ENCODE measurements around the gene TICRR.

Gene TICRR

DNA sequence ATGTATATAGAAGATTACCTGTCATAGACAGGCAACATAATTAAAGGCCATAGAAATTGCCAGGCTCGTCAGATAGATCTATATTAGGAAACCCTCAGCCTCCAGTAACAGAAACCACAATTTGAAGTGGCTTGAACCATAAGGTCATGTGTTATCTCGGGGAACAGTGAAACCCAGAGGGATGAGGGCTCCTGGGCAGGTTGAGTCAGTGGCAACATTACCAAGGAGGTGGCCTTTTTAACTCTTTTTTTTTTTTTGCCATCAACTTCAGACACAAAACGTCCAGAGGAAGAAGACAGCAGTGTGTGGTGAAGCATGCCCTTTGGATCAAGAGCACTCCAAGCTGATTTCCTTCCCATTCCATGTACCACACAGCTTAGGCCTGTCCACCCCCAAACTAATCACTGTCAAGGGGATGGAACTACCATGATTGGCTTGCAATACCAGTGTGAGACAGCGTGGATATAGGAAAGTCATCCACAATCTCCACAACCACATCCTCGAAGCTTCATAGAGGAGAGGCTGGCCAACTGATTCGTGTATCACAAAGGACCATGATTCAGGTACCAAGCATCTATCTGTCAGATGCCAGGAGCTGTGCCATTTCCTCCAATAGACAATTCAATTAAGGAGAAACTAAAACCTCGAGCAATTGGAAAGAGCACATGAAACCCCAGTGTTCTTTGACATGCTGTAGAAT lies 81.0 kb downstream of the TICRR start:
- no peak for FAIRE-seq

DNA sequence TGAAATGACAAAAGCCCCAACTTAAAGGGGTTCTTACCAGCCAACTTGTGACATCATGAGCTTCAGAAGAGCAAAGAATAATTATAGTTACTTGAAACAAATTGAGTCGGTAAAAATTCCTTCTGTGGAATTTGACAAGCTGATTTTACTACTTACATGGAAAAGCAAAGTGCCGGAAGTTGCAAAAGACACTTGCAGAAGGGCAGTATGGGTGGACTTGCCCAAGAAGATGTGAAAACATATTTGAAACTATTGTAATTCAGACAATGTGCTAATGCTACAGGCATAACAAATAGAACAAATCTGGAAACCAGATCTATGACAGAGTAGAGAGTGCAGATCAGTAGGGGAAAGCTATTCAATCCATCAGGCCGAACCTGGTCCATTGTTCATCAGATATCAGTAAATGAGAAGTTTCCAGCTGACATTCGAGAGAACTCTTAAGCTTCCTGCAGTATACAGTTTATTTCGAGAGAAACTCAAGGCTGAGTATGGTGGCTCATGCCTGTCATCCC lies 82.5 kb downstream of the TICRR start:
- no peak for FAIRE-seq

DNA sequence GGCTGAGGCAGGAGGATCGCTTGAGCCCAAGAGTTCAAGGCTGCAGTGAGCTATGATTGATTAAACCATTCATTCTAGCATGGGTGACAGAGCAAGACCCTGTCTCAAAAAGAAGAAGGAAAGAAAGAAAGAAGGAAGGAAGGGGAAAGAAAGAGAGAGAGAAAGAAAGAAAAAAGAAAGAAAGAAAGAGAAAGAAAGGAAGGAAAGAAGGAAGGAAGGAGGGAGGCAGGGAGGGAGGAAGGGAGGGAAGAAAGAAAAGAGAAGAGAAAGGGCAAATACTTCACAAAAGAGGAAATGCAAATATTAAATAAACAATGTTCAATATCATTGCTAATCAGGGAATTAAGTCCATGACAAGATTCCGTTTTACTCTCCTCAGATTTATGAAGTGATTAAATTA lies 84.0 kb downstream of the TICRR start:
- no peak for FAIRE-seq

DNA sequence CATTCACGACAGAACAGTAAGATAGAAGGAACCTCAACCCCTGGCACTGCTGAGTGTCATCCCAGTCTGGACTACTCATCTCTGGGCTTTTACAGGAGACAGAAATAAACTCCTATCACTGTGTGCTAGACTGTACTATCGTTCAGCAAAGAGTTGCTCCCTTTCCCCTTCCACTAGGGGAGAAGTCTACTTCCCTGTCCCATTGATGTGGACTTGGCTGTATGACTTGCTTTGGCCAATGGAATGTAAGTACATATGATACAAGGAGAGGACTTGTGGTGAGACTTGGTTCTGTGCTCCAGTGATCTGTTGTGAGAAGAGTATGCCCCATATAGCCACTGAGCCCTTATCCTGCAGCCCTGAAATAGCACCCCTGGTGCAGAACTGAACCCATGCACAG lies 85.3 kb downstream of the TICRR start:
- no peak for FAIRE-seq

DNA sequence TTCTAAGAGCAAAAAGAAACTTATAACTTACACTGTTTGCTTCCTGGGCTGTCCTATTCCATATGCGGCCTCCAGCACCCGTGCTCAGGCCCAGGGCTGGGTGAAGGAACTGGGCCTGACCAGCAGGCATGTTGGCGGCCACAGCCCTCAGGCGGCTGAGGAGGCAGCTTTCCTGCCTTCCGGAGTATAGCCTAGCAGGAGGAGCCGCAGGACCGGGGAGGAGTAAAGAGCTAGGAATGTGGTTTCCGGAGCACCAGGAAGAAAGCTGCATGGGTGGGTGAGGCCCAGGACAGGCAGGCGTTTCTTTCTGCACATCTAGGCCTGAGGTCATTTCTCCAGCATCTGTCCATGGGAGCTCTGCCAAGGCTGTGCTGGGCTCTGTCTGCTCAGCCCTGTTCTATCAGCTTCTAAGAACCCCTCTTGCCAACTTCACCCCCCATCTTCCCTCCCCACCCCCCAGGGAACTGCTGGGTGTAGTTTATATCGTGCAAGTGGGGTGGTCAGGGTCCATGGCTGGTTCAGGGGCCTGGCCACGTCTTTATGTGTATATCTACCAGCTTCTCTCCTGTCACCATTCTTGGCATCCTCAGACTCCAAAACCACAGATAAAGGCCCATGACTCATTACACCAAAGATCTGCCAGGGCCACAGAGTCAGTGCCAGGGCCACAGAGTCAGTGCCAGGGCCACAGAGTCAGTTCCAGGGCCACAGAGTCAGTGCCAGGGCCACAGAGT lies 87.8 kb downstream of the TICRR start:
- no peak for FAIRE-seq

DNA sequence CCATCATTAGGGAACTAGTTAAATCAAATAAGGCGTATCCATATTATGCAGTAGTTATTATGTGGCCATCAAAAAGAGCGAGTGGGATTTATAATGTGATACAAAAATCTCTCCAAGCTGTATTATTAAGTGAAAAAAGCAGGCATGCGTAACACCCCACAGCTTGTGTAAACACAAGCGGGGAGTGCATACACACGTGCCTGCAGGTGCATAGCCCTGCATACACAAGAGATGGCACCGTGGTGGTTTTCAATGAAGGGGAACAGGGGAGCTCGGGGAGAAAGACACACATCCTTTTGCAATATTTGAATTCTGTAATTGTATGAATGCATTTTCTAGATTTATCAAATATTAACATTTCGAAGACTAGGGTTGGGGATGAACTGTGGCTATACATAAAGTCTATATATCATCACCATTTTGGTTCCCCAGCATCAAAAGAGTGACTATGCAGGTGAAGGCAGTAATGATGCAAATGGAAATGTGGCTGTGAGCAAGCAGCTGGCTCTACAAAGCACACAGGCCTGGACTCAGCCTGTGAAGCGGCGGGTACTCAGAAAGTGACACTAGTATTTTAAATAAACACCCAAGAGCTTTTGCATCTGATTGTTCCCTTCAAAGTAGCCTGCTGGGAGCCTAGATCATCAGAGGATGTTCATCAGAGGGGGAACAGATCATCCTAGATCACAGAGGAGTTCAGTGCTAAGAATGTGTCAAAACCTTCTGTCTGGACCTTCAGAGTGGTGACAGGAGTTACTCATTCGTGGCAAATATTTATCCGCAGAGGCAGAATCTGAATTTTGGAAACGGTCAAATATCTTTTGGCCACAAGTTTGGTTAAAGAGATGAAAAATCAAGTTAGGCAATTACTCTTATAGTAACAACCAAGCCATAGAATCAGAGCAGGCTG lies 89.4 kb downstream of the TICRR start:
- no peak for FAIRE-seq

DNA sequence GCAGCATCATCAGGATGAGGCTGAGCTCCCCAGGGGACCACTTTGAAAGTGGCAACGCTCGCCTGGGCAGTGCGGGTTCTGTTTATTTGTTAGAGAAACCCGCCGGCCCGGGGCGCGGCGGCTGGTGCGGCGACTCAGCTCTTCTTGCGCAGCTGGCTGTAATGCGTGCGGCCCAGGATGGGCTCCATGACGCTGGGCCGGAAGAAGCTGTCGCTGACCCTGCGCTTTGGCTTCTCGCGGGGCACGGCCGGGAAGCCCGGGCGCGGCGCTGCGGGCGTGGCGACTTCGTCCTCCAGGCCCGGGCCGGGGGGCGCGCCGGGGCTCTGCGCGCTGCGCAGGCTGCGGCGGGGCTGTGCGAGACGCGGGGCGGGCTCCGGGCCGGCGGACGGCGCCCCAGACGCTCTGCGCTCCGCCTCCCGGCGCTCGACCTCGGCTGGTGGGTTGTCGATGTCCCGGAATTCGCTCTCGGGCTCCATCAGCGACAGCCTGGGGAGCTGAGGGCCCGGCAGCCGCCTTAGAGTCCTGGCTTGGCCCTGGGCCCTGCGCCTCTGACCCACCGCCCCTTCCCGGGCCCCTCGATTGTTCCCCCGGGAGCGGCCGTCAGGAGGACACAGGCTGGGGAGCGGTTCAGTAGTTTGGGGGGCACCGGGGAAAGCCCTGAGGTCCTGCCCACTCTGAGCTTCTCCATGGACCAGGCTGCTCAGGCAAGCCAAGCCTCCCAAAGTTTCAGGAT lies 90.3 kb downstream of the TICRR start:
- FAIRE-seq = no peak

DNA sequence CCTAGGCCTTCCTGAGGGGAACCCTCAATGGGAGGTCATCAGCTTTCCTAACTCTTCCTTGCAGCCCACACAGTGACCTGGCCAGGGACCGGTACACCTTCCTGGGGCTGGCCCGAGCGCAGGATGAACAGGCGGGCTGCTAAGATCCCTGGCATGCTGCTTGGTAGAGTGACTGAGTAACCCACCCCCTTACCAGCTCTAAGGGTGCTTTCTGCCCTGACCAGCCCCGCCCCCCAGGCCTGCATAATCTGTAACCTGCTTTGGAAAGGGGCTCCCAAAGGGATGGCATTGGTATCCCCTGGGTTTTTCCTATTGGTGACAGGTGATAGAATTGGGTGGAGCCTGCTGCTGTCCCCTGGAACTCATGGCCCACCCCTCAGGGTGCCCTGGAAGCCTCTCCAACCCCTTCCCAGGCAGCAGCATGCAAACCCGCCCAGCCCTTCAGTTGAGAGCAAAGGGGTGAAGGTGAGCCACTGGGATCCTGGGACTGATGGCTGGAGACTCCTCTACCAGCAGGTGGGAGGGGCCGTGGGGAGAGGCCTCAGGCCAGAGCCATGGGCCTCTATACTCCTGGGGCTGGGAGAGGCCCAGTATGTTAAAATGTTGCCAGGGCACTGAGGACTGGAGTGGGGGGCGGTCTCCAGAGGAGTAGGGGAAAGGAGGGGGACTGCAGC lies 91.1 kb downstream of the TICRR start:
- FAIRE-seq = no peak

DNA sequence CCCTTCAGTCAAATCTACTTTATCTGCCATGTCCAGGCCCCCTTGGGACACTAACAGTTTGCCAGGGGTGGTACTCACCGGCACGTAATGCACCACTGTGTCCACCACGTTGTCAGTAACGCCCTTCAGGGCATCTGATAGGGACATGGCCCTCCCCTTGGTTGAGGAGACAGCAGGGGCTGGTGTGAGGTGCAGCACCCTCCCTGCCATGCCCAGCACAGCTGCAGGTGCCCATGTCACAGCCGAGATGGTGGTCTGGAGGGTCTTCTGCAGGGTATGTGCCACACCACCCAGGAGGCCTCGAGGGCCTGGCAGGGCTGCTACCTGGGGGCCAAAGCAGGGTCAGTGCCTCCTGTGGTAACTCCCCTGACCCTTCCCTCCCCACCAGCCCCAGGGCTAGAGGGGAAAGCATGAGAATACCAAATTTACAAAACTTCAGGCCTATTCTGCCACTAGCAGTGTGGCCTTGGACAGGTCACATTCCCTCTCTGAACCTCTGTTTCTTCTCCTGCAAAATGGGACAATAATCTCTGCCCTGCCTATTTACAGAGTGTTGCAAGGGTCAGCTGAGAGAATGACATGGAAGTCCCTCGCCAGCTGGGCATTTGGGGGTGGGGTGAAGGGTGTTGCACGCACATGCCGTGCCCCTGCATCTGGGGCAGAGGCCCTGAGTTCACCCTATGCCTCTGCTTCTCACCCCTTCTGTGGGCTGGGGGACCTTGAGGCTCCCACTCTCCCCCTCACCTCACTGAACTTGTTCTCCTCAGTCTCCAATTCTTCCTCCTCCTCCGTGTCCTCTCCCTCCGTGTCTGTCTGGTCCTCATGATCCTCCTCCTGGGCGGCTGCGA lies 91.8 kb downstream of the TICRR start:
- FAIRE-seq = no peak

DNA sequence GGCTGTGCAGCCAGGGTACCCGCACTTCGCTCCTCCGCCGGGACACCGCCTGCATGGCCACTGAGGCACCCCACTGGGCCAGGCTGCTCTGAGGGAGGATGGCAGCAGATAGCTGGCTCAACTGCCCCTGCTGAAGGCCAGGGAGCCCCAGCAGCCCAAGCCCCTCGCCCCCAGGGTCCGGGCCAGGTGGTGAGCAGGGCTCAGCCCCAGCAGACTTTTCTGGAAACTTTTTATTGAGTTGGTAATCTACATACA lies 92.4 kb downstream of the TICRR start:
- no peak for FAIRE-seq

DNA sequence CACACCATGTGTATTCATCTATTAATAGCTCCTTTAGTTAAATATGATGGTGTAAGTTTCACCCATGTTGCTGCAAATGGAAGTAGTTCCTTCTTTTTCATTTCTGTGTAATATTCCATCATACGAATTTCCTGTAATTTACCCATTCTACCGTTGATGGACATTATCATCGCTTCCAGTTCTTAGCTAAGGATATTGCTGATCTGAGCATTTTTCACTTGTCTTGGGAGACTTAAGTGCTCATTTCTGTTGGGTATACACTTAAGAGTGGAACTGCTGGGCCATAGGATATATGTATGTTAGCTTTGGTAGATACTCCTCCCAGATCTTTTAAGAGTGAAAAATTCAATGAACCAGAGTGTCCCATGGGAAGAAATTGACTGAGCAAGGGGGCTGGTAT lies 92.9 kb downstream of the TICRR start:
- no peak for FAIRE-seq

DNA sequence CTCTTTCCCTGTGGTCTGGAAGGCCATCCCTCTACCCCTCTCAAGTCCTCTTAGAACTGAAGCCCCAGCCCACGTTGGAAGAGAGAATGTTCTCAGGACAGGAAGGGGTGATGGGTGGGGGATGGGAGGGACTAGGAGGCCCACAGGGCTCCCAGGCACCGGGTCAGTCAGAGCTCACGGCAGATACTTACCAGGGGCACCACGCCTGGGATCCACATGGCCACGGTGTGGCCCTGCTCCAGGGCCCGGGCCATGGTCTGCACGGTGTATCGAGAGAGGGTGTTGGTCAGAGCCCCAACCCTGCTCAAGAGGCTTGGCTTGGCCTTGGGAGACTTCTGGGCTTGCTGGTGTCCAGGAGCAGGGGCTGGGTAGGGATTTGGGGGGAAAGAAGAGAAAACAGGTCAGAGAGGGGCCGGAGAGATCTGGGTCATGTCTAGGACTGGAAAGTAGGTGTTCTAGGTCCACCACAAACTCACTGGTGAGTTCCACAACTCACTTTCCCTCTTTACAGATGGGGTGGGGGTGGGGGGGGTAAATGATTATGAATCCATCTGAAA lies 94.1 kb downstream of the TICRR start:
- no peak for FAIRE-seq

DNA sequence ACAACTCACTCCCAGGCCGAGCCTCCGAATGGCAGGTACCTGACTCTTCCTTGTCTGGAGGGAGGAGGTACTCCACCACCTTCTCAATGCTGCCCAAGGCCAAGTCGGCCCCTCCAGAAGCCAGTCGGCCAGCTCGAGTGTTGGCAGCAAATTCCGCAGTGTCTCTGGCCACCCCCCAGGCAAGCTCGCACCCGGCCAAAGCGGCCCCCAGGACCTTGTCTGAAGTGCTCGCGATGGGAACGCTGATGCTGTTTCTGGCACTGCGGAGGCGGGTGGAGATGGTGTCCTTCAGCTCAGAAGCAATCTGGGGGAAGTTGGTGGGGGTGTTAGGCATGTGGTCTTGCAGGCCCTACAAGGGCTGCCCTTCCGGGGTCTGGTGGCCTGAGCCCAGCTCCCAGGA lies 94.7 kb downstream of the TICRR start:
- FAIRE-seq = no peak

DNA sequence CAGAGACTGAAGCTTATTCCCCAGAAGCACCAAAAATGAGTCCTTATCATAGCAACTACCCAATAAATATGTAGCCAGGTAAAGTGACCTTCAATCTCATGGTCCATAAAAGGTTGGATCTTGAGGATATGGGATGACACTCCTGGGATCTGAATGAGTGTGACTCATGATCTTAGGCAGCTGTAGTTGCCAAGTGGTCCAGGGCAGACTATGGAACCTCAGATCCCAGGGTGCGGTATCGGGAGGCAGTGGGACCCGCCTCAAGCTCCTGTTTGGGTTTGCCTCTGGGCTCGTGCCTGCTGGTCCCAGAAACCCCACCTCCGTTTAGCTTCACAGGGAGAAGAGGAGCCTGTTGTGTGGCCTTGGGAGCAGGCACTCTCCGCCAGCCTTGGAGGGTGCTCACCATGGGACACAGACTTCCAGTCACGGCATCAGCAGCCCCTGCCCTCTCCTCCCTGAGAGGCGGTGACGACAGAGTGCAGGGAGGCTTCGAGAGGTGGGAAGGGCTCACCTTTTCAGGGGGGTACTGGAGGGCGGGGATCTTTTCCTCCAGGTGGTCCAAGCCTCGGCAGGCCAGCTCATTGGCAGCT lies 95.8 kb downstream of the TICRR start:
- FAIRE-seq = no peak

DNA sequence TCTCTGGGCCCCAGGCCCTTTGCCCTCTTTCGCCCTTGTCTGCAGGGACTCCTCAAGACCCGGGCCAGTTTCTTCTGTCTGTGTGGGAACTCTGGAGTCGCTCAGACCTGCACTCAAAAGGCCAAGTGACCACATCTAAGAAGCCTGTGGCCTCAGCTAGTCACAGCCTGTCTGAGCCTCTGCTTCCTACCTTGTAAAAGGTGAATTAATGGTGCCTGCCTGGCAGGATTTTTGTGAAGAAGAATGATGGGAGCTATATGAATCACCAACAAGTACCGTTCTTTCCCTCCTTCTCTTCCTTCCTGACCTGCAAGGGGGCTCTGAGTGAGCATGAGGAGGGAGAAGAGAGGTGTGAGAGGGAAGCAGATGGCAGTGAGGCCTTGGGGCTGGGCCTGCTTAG lies 96.4 kb downstream of the TICRR start:
- FAIRE-seq = no peak

DNA sequence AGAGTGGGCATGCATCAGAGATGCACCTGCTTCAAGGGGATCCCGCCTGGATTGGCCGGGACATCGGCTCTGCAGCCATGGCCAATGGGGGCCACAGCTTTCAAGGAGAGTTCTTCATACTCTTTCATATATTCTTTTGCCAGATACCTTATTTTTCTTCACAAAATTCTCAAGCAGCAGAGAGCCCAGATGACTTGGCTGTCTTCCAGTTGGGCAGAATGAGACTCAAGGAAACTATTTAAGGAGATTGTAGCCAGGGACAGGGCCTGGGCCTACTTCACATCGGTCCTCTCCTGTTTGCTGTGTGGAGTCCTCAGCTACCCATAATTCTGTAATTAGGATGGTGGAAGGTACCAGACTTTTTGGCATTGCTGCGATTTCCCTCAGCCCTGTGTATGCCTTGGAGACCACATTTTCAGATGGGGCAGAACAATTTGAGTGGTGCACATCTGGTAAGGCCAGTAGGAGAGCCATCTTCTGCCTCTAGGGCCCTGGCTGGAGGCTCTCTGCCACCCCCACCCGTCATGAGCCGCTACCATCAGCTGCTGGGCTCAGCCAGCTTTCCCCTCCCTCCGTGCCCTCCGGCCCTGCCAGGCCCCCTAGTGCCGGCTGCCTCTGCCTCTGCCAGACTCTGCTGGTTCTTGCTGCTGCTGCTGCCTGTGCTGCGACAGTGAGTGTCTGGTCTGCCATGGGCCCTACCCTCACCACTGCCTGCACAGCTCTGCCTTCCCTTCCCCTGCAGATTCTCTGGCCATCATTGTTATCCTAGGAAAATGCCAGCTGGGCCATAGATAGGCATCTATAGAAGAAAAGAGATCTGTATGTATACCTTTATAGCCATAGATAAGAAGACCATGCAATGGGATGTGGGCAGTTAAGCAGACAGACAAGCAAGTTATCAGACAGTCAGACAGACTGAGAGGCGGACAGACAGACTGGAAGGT lies 97.2 kb downstream of the TICRR start:
- FAIRE-seq = no peak

DNA sequence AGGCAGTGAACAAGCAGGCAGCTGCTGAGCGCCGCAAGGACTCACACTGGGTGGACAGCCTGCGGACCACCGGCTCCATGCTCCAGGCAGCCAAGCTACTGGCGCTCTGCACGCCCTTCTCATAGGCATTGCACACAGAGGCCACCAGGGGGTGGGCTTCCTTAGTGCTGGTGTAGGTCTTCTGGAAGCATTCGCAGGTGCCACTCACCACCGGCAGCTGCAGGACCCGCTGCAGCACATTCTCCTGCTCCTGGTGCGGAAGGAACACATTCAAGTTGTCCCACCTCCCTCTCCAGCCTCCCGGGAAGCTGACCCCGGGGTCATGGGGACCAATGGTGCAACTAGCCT lies 97.9 kb downstream of the TICRR start:
- no peak for FAIRE-seq

DNA sequence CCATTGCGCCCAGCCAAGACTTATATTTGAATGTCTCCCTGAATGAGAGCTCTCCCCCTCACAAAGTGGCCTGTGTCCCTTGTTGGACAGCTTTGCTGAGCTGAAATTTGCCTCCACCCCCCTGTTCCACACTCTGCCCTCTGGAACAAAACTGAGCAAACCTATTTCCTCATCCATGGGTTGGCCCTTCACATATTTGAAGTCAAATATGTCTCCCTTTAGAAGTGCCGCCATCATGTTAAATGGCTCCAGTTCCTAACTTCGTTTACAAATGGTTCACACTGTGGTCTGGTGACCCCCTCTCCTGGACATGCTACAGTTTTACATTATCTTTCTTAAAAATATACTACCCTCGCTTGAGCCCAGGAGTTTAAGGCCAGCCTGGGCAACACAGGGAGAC lies 99.3 kb downstream of the TICRR start:
- FAIRE-seq = no peak

DNA sequence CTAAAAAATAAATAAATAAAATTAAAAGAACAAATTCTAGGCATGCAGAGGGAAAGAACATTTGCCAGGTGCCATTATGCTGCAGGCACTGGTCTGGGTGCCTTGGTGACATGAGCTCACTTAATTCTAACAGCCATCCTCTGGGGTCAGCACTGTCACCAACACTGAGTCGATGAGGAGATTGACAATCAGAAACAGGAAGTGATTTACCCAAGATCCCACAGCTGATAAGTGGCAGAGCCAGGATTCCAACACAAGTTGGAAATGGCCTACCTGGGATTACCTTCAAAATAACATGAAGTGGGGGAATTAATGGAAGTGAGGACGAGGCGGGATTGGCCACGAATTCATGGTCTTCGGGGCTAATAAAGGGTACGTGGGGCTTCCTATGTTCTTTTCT lies 100.3 kb downstream of the TICRR start:
- FAIRE-seq = no peak

DNA sequence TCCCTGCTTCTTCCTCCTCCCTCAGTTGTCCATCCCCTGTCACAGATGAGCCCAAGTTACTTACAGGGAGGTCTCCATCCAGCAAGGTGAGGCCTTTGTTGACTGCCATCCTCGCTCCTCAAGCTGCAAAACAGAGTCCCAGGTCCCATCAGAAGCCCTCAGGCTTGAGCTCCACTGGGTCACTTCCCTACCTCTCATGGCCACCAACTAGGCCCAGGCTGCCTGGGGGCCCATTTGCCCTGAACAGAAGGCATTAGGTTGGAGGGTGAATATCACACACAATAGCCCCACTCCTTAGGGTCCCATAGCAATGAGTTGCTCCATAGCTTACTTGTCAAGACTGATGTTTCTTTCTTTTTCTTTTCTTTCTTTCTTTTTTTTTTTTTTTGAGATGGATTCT lies 102.1 kb downstream of the TICRR start:
- FAIRE-seq = no peak

Measured in endometrium (tissue), 2 donors.